PC-9 (cell line): Measurements from ENCODE around the gene EGF.

Experiments
- EZH2 ChIP-seq: fragments of 200-600 bp; sonication (generic); IDR thresholded peaks from 2 replicates; pipeline ENCODE4 v1.8.0; 2017; ENCODE audit warnings: antibody characterized with exemption, low read depth
- TF ChIP-seq, protein P1 (sequence below): fragments of 200-600 bp; sonication (generic); conservative IDR thresholded peaks from 2 replicates; pipeline ENCODE4 v1.6.1; 2017; ENCODE audit warnings: mixed run types, antibody characterized with exemption, mild to moderate bottlenecking, moderate library complexity

DNA sequence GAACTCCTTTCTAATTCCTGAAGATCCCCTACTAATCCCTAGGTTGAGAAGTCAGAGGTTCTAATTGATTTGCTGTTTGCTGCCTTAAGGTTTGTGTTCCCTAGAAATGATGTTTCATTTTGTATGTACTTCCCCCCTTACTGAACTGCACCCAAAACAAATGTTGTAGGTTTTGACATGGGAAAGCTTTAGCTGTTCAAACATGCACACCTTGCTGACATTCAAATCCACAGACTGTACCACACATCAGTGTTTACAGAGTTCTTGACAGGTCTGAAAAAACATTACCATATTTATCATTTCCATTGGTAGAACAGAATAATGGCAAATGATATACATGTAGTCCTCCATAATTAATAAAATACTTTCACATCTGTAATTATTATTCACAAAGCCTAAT is 18.2 kb downstream of the EGF start:
- TF ChIP-seq, protein P1, sequence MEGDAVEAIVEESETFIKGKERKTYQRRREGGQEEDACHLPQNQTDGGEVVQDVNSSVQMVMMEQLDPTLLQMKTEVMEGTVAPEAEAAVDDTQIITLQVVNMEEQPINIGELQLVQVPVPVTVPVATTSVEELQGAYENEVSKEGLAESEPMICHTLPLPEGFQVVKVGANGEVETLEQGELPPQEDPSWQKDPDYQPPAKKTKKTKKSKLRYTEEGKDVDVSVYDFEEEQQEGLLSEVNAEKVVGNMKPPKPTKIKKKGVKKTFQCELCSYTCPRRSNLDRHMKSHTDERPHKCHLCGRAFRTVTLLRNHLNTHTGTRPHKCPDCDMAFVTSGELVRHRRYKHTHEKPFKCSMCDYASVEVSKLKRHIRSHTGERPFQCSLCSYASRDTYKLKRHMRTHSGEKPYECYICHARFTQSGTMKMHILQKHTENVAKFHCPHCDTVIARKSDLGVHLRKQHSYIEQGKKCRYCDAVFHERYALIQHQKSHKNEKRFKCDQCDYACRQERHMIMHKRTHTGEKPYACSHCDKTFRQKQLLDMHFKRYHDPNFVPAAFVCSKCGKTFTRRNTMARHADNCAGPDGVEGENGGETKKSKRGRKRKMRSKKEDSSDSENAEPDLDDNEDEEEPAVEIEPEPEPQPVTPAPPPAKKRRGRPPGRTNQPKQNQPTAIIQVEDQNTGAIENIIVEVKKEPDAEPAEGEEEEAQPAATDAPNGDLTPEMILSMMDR: no peak
- no peak for TF ChIP-seq EZH2
